Measurements from ENCODE around the gene KIF27.
"Not testable (repeated sequence)": the region's sequence is repeated elsewhere in the genome, so short reads cannot be mapped to it uniquely, and the experiment has no call there.

The KIF27 gene

GRCh38 chr9:83932011-83932410 is 10.8 kb upstream of the KIF27 start:
- no peak for DNase-seq

DNA sequence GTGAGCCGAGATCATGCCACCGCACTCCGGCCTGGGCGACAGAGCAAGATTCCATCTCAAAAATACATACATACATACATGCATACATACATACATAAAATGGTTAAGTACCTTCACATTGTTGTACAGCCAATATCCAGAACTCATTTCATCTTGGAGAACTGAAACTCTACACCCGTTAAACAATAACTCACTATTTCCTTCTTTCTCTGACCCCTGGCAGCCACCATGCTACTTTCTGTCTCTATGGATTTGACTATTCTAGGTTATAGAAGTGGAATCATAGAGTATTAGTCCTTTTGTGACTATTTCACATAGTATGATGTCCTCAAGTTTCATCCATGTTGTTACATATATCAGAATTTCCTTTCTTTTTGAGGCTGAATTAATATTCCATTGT is 9.6 kb upstream of the KIF27 start:
- no peak for DNase-seq

DNA sequence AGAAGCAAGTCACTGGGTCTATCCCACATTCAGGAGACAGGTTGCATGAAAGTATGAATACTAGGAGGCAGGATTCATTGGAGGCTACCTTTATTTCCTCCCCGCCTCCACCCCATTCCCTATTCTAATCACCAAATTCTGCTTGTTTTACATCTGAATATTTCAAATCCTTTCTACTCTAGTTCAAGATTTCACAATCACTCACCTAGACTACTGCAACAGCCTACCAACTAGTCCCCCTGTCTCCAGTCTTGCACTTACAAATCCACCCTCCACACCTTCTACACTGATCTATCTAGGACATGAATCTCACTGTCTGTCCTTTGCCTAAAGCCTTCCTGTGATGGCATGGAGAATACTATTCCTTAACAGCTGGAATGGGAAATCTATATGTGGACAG is 6.4 kb upstream of the KIF27 start:
- no peak for DNase-seq

- peak in 19 of 58 donors; percentile 10 to 70 (median 39) for DNase-seq
These were observed 734 bp downstream of the KIF27 start for GRCh38 chr9:83920469-83920926.

- no peak for DNase-seq
These were observed 2.1 kb downstream of the KIF27 start for GRCh38 chr9:83919111-83919510.

DNA sequence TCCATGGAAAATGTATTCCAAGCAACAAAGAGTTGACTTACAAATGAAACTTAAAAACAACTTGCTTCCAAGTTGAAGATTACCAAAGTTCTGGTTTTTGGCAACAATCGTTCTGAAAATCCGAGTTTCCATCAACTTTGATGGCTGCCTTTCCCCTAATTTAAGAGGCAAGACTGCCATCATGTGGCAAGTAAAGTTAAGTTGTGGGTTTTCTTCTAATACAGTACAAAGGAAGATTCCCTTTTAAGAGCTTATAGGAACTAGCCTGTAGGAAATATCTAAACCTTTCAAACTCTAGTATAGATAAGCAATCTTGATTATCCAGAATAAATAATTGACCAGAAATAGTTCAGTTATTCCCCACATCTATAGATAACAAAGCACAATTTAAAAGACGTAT is 9.0 kb downstream of the KIF27 start:
- peak in 2 of 58 donors; percentile 4 to 14 for DNase-seq

- no peak for DNase-seq
These were observed 15.1 kb downstream of the KIF27 start for GRCh38 chr9:83906144-83906543.

DNA sequence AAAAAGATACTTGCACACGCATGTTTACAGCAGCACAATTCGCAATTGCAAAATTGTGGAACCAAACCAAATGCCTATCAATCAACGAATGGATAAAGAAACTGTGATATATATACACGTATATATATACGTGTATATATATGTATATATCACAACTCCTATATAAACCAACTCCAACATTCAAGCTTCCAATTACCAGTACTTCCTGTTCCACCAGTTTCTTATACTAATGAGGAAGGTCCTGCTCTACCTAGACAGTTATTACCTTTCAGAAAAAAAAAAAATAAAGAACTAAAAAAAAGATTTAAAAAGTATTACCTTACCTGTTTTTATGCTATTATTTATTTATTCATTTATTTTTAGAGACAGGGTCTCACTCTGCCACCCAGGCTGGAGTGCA is 20.6 kb downstream of the KIF27 start:
- not testable (repeated sequence) for DNase-seq

DNA sequence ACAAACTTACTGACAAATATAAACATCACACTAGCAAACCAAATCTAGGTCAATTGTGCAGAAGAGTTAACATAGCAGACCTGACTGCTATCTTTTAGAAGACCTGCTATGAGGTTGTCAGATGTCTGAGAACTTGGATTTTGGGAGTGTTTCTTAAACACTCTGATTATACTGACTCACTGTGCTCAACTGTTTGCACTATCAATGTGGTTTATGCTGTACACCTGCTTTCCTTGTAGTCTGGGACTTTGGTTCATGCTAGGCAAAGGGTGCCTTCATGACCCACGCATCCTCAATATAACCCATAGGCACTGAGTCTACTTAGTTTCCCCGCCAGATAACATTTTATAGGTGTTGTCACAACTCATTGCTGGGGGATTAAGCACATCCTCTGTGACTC is 26.9 kb downstream of the KIF27 start:
- DNase-seq: not testable (repeated sequence)

- DNase-seq: not testable (repeated sequence)
These were observed 34.7 kb downstream of the KIF27 start for GRCh38 chr9:83886498-83886897.

DNA sequence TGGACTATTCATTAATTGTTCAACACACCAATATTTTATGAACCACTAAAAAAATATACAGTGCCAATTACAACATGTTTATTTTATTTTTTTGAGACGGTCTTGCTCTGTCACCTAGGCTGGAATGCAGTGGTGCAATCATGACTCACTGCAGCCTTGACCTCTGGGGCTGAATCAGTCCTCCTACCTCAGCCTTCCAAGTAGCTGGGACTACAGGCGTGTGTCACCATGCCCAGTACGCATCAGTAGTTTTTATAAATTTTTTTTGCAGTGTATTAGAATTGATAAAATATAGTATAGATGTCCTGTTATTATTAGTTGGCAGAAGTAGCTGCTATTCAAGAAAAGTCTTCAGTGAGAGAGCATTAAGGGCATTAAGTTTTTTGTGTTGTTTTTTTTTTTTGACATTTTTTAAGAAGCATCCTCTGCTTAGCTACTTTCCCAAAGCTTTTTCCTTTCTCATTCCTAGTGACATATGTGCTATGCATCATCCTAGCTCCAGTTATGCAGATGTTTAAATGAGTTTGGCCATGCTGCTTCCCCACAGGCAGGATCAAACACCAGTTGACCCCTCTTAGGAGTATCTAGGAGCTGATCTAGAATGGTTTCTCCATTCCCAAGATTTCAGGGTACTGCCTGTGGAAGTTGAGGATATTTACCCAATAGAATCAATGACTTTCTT is 35.5 kb downstream of the KIF27 start:
- DNase-seq: not testable (repeated sequence)

GRCh38 chr9:83881687-83882408 is 39.4 kb downstream of the KIF27 start:
- not testable (repeated sequence) for DNase-seq

DNA sequence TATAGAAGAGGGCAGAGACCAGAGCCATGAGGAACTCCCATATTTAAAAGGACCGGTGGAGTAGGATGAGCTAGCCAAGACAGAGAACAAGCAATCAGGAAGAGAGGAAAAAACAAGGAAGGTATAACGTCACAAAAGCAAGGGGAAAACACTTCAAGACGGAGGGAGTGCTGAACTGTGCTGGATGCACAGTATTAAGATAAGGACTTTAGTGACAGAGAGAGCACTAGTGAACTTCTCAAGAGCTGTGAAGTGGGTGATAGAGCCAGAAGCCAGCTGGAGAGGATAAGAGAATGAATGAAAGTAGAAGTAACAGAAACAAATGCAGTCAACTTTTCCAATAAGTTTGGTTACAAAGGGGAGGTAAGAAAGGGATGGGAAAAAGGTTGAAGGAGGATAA is 45.7 kb downstream of the KIF27 start:
- DNase-seq: not testable (repeated sequence)

- not testable (repeated sequence) for DNase-seq
These were observed 71.3 kb downstream of the KIF27 start for GRCh38 chr9:83849895-83850294.

DNA sequence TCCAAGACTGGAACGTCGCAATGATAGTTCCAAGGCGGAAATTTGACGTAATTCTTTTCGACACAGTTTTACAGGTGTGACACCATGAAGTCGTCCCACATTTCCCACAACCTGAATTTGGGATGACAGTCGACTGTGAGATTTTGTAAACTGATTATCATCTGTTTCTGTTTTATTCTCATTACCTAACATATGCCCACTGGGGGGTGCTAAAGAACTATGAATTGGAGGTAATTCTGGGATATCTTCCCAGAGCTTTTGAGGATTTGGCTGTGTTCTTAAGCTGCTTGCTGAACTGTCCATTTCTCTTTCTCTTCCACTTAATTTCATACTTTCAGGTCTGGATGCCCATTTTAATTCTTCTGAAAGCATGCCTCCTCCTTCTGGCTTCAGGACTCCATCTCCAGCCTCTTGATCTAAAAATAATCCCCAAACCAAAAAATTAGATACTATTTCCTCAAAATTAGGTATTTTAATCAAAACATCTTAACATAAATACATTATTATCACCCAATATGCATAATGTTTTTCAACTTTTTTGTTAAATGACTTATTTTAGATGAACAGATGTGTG is 84.1 kb downstream of the KIF27 start:
- DNase-seq: not testable (repeated sequence)

DNA sequence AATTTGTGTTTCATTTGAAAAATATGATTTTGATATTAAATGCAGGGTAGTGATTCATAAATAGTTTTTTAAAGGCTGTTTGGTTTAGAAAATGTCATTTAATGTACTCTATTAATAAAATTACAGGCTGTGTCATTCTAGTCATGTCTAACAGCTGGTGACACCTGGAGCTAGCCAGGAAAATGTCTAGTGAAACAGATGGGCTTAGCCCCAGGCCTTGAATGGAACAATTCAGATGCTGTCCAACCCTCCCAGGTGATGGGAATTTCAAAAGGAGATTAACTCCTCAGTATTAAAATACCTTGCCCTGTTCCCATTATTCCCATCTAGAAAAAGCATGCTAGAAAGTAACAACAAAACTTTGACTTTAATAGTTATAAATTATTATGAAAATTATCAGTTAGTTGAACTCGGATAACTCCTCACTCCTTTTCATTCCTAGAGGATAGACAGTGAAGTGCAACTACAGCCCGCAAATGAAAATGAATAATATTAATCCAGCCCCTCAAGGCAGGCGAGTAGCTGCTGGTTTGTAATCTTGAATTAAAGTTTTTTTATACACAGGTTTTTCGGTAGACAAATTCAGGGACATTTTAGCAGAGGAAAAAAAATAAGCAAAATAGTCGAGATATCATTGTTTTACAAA is 90.7 kb downstream of the KIF27 start:
- not testable (repeated sequence) for DNase-seq

GRCh38 chr9:83824986-83825623 is 96.1 kb downstream of the KIF27 start:
- not testable (repeated sequence) for DNase-seq

- DNase-seq: peak in 57 of 58 donors; percentile 36 to 86 (median 74)
These were observed 103.6 kb downstream of the KIF27 start, which contains the start of gene GKAP1 for GRCh38 chr9:83817356-83818278. Gene GKAP1, minus strand, starts transcription at chr9:83817769. Its CDS starts 11,252 bp downstream, at chr9:83806517.

DNA sequence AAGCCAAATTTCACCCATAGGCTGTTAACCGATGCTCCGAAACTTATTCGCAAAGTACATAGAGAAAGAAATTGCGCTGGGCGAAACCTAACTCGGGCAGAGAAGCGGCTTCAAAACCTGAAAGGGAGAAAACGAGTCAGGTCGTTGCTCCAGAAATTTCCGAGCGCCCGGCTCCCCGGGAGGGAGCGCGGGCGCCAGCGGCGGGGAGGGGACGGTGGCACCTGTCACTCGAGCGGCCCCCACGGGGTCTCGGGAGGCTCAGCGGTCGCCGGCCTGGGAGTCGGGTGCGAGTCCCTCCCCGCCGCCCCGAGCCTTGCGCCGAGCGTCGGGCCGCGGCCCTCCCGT is 104.2 kb downstream of the KIF27 start:
- peak in 19 of 58 donors; percentile 10 to 62 (median 47) for DNase-seq

GRCh38 chr9:83815120-83815519 is 106.1 kb downstream of the KIF27 start:
- not testable (repeated sequence) for DNase-seq

All from anterior cingulate cortex (tissue), 58 donors.